ENCODE measurements around the gene NOL3.

The NOL3 gene

GRCh38 chr16:67210069-67210937 is 40.0 kb downstream of the NOL3 start:
- no peak for TF ChIP-seq CTCF (conservative IDR thresholded peaks at IDR 0.05; ENCODE audit: control insufficient read depth, insufficient read depth, low read depth, low read length)

DNA sequence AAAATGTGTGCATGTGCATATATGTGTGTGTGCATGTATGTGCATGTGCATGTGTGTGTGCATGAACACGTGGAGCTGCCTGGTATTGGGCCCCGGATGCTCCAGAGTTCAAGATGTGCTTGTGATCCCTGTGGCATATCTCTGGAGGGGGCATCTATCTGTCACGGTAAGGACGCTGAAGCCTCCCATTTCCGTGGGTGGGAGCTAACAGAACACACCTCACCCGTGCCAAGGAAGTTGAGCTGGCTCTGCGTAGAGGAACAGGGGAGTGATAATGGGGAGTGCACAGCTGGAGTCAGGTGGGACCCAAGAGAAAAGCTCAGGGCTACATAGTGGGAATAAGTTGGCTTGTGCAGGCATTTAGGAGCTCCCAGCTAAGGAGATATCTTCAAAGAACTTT is 41.3 kb downstream of the NOL3 start:
- no peak overlapping the region for H3K4me3 ChIP-seq (ENCODE audit: control insufficient read depth, low read depth, low read length)
- no peak for TF ChIP-seq CTCF (conservative IDR thresholded peaks at IDR 0.05; ENCODE audit: control insufficient read depth, insufficient read depth, low read depth, low read length)
- no peak for DNase-seq (ENCODE audit: low read depth)

More at GRCh38 chr16:67210069-67210937, 40.0 kb downstream of the NOL3 start:
- H3K4me3 ChIP-seq (ENCODE audit: control insufficient read depth, low read depth, low read length) = no peak overlapping the region
- DNase-seq (ENCODE audit: low read depth) = no peak

DNA sequence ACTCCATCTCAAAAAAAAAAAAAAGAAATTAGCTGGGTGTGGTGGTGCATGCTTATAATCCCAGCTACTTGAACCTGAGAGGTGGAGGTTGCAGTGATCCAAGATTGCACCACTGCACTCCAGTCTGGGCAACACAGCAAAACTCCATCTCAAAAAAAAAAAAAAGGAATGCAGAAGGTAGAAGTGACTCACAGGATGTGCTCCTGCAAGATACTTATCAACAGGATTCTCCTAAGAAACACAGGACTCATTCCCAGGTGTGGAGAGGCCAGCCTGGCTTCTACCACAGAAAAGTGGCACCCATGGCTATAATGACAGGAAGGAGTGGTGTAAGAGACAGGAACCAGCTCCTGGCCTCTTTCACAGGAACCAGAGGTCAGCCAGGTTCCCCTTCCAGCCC is 42.4 kb downstream of the NOL3 start:
- no peak overlapping the region for H3K4me3 ChIP-seq (ENCODE audit: control insufficient read depth, low read depth, low read length)
- DNase-seq (ENCODE audit: low read depth) = no peak
- TF ChIP-seq CTCF (conservative IDR thresholded peaks at IDR 0.05; ENCODE audit: control insufficient read depth, insufficient read depth, low read depth, low read length) = no peak

DNA sequence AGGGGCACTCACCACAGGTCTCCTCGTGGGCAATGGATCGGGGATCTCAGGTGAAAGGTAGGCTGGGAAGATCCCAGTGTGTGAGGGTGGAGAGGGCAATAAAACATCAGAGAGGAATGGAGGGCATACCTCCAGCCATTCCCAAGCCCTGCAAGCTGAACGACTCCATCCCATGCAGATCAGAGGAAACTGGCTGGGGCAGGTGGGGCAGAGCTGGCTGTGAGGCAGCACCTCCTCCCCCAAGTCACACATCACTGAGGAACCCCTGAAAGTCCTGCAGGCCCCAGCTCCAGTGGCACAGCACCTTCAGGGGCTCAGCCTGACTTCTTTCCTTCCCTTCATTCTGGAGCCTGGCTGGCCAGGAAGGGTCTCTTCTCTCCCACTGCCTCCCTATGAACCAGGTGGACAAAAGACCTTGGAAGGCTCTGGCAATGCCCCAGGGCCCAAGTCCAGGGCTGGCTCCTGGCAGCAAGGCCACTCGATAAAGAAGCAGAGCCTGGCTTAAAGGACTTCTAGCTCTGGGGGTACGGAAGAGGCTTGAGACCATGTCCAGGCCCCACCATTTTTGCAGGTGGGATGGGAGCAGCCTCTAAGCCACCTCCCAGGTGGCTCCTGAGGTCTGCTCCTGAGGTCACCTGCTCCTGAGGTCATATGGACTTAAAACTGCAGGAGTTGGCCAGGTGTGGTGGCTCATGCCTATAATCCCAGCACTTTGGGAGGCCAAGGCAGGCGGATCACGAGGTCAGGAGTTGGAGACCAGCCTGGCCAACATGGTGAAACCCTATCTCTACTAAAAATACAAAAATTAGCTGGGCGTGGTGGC is 43.1 kb downstream of the NOL3 start:
- no peak overlapping the region for H3K4me3 ChIP-seq (ENCODE audit: control insufficient read depth, low read depth, low read length)
- DNase-seq (ENCODE audit: low read depth) = no peak
- no peak for TF ChIP-seq CTCF (conservative IDR thresholded peaks at IDR 0.05; ENCODE audit: control insufficient read depth, insufficient read depth, low read depth, low read length)

DNA sequence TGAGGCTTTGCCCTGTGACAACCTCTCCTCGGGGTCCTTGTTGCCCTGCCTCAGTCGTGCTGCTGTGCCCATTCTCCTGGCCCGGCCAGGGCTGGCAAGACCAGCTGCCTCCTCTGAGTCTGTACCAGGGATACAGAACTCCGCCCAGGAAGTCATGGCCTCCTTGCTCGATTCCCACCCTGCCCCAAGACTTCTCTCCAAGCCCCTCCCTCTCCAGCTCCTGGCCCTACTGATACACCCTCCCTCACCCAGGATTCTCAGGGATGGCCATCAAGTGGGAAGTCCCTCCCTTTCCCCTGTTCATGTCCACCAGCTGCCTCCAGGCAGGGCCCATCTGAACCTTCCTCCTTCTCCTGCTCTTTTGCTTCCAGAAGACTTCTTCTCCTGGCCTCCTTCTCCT is 45.4 kb downstream of the NOL3 start:
- TF ChIP-seq CTCF (conservative IDR thresholded peaks at IDR 0.05; ENCODE audit: control insufficient read depth, insufficient read depth, low read depth, low read length) = no peak
- H3K4me3 ChIP-seq (ENCODE audit: control insufficient read depth, low read depth, low read length) = no peak overlapping the region
- DNase-seq (ENCODE audit: low read depth) = no peak

DNA sequence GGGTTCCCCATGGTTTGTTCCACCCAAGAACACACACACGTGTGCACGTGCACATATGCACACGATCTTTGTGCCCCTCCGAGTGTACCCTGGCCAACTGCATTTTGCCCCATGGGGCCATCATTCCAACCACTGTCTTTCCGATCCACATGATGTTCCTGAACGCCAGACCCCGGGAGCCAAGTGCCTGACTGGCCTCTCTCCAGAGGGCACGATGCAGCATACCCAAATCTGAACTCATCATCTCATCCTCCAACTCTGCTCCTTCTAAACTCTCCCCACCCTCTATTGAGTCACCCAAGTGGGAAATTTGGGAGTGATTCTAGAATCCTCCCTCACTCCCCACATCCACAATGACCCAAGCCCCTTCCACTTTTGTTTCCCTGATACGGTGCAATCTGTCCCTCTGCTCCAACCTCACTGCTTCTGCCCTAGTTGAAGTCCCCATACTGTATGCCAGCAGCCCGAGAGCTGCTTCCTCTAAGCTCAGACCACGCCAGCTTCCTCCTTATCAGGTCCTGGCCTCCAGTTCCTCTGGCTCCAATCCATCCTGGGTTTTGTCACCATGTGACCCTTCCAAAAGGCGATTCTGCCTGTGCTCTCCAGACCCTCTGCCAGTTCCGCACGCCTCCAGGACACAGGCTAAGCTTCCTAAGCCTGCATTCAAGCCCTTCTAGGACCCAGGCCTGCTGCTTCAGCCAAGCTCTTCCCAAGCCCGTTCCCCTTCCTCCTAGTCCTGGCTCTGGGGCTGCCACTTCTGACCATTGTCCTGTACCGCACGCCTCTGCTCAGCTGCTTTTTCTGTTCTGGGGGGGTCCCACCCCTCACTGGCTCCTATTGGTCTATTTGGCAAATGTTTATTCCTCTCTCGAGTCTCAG is 46.5 kb downstream of the NOL3 start:
- no peak for TF ChIP-seq CTCF (conservative IDR thresholded peaks at IDR 0.05; ENCODE audit: control insufficient read depth, insufficient read depth, low read depth, low read length)
- DNase-seq (ENCODE audit: low read depth) = no peak
- no peak overlapping the region for H3K4me3 ChIP-seq (ENCODE audit: control insufficient read depth, low read depth, low read length)
